Measurements from ENCODE around the gene KRTAP16-1. TPM values are rescaled to one million over a fixed set of nuclear protein-coding genes. Genes with fewer than 3 reads are reported as not detected.
A peak's percentile ranks its signal among the peaks of the same experiment; 100 is the strongest.

The KRTAP16-1 gene
- total RNA-seq, 1 donor from 2014 or later = not detected

DNA sequence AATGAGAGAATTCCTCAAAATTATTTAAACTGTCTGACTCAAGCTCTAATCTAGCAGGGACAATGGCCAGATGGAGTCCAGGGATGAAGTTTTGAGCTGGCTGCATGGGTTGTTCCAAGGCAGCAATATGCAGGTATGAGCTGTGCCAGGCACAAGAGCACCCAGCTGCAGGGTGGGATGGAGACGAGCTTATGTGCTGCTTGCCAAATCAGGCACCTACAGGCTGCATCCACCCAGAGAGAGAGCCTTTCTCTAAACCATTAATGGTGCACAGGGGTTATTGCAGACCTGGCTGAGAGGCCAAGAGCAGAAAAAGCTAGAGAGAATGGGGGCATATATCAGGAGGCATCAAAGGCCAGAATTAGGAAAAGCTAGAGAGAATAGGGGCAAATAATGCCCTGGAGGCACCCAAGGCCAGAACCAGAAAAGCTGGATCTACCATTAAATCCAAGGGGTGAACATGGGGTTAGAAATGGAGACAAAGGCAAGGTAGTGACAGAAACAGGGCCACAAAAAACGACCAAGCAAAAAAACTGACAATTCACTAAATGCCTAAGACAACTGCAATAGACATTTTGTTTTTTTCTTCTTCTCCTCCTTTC lies 30.6 kb upstream of the KRTAP16-1 start:
- H3K27me3 Mint-ChIP-seq (ENCODE audit: low read depth) = no peaks in the 10 kb centered on the region

DNA sequence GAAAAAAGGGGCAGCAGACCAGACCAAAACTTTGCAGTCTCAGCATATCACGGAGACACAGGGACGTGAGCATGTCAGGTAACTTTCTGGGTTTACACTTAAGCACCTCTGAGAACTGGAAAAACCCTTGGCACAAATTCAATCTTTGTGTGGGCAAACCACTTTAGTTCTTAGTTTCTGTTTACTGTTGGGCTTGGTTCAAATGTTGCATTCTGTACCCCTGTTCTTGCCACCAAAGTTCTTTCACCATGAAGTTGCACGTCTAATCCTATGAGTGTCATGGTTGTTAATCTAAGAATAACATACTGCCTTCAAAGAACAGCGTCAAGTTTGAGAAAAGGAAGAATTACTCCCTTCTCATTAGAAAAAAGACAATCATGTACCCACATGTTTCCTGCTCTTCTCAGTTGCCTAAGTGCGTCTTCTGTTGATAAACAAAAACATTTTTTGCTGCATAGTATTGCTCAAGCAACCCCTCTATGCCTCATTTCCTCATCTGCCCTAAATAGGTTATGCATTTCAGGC lies 29.9 kb upstream of the KRTAP16-1 start:
- peaks cover 7% of the 10 kb centered on the region for H3K36me3 Mint-ChIP-seq
- H3K9me3 Mint-ChIP-seq = peaks cover 17% of the 10 kb centered on the region
- no peaks in the 10 kb centered on the region for H3K27me3 Mint-ChIP-seq (ENCODE audit: low read depth)
- TF ChIP-seq, protein P1, sequence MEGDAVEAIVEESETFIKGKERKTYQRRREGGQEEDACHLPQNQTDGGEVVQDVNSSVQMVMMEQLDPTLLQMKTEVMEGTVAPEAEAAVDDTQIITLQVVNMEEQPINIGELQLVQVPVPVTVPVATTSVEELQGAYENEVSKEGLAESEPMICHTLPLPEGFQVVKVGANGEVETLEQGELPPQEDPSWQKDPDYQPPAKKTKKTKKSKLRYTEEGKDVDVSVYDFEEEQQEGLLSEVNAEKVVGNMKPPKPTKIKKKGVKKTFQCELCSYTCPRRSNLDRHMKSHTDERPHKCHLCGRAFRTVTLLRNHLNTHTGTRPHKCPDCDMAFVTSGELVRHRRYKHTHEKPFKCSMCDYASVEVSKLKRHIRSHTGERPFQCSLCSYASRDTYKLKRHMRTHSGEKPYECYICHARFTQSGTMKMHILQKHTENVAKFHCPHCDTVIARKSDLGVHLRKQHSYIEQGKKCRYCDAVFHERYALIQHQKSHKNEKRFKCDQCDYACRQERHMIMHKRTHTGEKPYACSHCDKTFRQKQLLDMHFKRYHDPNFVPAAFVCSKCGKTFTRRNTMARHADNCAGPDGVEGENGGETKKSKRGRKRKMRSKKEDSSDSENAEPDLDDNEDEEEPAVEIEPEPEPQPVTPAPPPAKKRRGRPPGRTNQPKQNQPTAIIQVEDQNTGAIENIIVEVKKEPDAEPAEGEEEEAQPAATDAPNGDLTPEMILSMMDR (IDR thresholded peaks at IDR 0.05; ENCODE audit: unreplicated experiment) = no peak
- H3K4me1 Mint-ChIP-seq = peaks cover 19% of the 10 kb centered on the region
- no peak overlapping the region for H3K4me3 Mint-ChIP-seq
- peak overlapping the region; percentile 53 for H3K27ac Mint-ChIP-seq
- DNase-seq (ENCODE audit: low spot score in 2 of 2, unreplicated experiment in 2 of 2) = no peak

More for the DNA sequence above, 30.6 kb upstream of the KRTAP16-1 start:
- Mint-ChIP-seq H3K9me3 (peaks cover 17% of the 10 kb centered on the region), H3K4me1 (peaks cover 17% of the 10 kb centered on the region), H3K4me3 (no peak overlapping the region), H3K27ac (peak overlapping the region; percentile 9), H3K36me3 (peaks cover 7% of the 10 kb centered on the region)
- TF ChIP-seq, protein P1 (IDR thresholded peaks at IDR 0.05; ENCODE audit: unreplicated experiment) = no peak
- DNase-seq (ENCODE audit: low spot score in 2 of 2, unreplicated experiment in 2 of 2) = no peak

DNA sequence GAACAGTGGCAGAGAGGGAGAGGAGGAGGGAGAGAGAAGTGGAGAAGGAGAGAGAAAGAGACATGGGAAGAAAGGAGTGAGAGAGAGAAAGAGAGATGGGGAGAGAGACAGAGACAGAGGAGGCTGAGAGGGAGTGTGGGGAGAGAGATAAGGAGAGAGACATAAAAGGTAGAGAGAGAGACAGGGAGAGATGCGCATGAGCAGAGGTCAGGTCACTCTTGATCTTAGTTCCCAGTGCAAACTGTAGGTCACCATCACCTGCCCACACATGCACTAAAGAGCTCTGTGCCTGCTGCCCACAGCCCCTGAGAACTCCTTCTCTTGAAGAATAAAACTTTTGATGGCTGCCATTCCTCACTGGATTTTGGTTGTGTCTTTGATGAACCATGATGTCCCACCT lies 26.6 kb upstream of the KRTAP16-1 start:
- H3K4me1 Mint-ChIP-seq = peaks cover 22% of the 10 kb centered on the region
- no peak for DNase-seq (ENCODE audit: low spot score in 2 of 2, unreplicated experiment in 2 of 2)
- no peak overlapping the region for H3K27ac Mint-ChIP-seq

DNA sequence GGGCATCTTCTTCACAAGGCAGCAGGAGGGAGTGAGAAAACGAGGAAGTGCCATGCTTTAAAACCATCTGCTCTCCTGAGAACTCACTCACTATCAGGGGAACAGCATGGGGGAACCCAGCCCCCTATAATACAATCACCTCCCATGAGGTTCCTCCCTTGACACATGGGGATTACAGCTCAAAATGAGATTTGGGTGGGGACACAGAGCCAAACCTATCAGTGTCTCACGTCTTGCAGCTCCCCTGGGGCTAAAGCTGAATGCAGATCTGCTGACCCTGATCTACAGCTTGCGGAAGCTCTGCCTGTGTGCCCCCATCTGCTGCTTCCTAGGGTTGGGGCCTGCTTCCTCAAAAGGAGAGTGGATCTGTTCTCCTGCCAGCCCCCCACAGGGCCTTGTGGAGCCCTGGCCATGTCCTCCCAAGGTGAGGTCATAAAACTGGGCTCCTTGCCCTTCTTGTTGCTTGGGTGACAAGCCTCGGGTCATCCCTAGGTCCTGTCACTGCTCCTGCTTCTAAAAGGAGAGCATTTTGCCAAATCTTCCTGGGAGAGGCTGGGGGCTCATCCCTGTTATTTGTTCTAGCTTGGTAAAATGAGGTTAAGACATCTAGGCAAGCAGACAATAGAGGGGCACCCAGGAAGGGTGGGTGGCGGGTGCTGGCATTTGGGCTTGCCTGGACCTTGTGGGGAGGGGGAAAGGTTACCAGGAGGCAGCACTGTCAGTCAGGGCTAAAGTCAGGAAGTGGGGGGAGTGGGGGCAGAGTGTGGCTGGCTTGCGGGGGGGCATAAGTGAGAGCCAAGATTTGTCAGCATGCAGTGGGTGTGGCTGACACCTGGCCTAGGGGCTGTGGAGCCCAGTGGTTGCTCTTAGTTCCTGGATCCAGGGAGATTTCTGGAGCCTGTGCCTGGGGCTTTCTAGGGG lies 25.5 kb upstream of the KRTAP16-1 start:
- no peaks in the 10 kb centered on the region for H3K9me3 Mint-ChIP-seq
- no peak overlapping the region for H3K27ac Mint-ChIP-seq
- H3K4me3 Mint-ChIP-seq = no peak overlapping the region
- no peaks in the 10 kb centered on the region for H3K27me3 Mint-ChIP-seq (ENCODE audit: low read depth)
- peaks cover 14% of the 10 kb centered on the region for H3K4me1 Mint-ChIP-seq
- H3K36me3 Mint-ChIP-seq = no peaks in the 10 kb centered on the region
- DNase-seq (ENCODE audit: low spot score in 2 of 2, unreplicated experiment in 2 of 2) = no peak
- TF ChIP-seq, protein P1 (IDR thresholded peaks at IDR 0.05; ENCODE audit: unreplicated experiment) = no peak

More for the DNA sequence above, 26.6 kb upstream of the KRTAP16-1 start:
- H3K27me3 Mint-ChIP-seq (ENCODE audit: low read depth) = no peaks in the 10 kb centered on the region
- H3K9me3 Mint-ChIP-seq = no peaks in the 10 kb centered on the region
- H3K4me3 Mint-ChIP-seq = no peak overlapping the region
- TF ChIP-seq, protein P1 (IDR thresholded peaks at IDR 0.05; ENCODE audit: unreplicated experiment) = no peak
- H3K36me3 Mint-ChIP-seq = no peaks in the 10 kb centered on the region

DNA sequence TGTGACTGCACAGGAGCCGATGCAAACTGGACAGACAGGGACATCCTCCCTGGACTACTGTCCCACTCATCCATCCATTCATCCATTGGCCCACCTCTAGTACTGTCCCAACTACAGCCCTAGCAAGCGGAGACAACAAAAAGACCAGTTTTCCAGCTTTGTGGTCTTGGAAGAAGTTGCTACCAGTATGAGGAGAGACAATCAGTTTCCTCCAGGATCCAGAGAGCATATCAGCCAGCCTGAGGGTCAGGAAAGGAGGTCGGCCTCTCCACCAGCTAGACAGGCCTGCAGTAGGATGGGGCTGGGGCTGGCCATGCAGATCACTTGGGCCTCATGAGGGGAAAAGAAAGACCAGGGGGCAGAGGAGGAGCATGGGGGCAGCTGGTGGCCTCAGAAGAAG lies 24.7 kb upstream of the KRTAP16-1 start:
- no peak for DNase-seq (ENCODE audit: low spot score in 2 of 2, unreplicated experiment in 2 of 2)
- H3K27me3 Mint-ChIP-seq (ENCODE audit: low read depth) = no peaks in the 10 kb centered on the region
- no peaks in the 10 kb centered on the region for H3K36me3 Mint-ChIP-seq
- TF ChIP-seq, protein P1 (IDR thresholded peaks at IDR 0.05; ENCODE audit: unreplicated experiment) = no peak
- H3K27ac Mint-ChIP-seq = no peak overlapping the region
- H3K9me3 Mint-ChIP-seq = no peaks in the 10 kb centered on the region
- peaks cover 9% of the 10 kb centered on the region for H3K4me1 Mint-ChIP-seq
- H3K4me3 Mint-ChIP-seq = no peak overlapping the region

All from mesothelial cell of epicardium (in vitro differentiated cells).